Right cardiac atrium (tissue), 5 donors: ENCODE results near the gene CPEB3. TPM values are rescaled to one million over a fixed set of nuclear protein-coding genes. Genes with fewer than 3 reads are reported as not detected.
A peak's percentile ranks its signal among the peaks of the same experiment; 100 is the strongest.
"Not testable (repeated sequence)": the region's sequence is repeated elsewhere in the genome, so short reads cannot be mapped to it uniquely, and the experiment has no call there.

Experiments
- ATAC-seq, 2 donors: fragments of 200-7000 bp; cut with Tn5 transposase; one replicate each; pipeline versions ENCODE4 v1.8.0 to v1.9.1; 2020; ENCODE audit warnings: moderate library complexity in 2 of 2, mild to moderate bottlenecking in 1 of 2
- DNase-seq, 3 donors: peaks; one replicate each; pipeline ENCODE4 v3.0.0-alpha.2; 2020
- H3K27ac ChIP-seq: one replicate; pipeline ENCODE4 v1.5.1; 2013; ENCODE audit warnings: mild to moderate bottlenecking, low read length, control low read depth, moderate library complexity
- H3K27me3 ChIP-seq: one replicate; pipeline ENCODE4 v1.6.1; 2013; ENCODE audit not compliant: control insufficient read depth, insufficient read depth
- H3K4me1 ChIP-seq: one replicate; pipeline ENCODE4 v1.6.1; 2013; ENCODE audit warnings: low read length; ENCODE audit not compliant: control insufficient read depth, insufficient read depth
- H3K4me3 ChIP-seq: one replicate; pipeline ENCODE4 v1.5.1; 2013; ENCODE audit warnings: low read length, control low read depth
- H3K9me3 ChIP-seq: one replicate; pipeline ENCODE4 v1.6.1; 2013; ENCODE audit warnings: low read length; ENCODE audit not compliant: control insufficient read depth
- WGBS: extraction: QIAGEN DNeasy Blood & Tissue Kit; methylation state at CpG from one replicate; pipeline ENCODE4 v1.1.7; 2013; 5-methylcytosine and 5-hydroxymethylcytosine counted together
- intact Hi-C, 4 donors: fragments of 100-400 bp; cut with DNase I; formaldehyde crosslinking; loops; one replicate each; pipeline versions ENCODE4 v1.11.0 to v1.14.0; 2022 to 2023
- polyA plus RNA-seq: library from polyadenylated mRNA; stranded (reverse); fragments of 200-250 nt; gene quantifications from one replicate; pipeline ENCODE4 v1.2.3, GENCODE V29; 2013
- total RNA-seq, 4 donors: library from RNA; stranded (reverse); fragmentation: NEBNext Ultra II Directional; extraction: Animal tissue kit (Norgen Biotek cat#: 25700); gene quantifications; one replicate each; pipeline ENCODE4 v1.2.1, GENCODE V29; 2021
- donor health status: healthy with polysubstance abuse.
- donor health status: DM: no; HTN: yes; CAD: no.
- donor health status: DM: no; HTN: no; CAD: no.
- donor health status: DM: no; HTN: yes; CAD: no; lungs with severe emphysema.
- donor health status: DM: yes; HTN: yes; CAD: no.

CPEB3 gene
- total and polyA plus RNA-seq, 5 donors: 4.6 to 14.3 (median 11.6) TPM

DNA sequence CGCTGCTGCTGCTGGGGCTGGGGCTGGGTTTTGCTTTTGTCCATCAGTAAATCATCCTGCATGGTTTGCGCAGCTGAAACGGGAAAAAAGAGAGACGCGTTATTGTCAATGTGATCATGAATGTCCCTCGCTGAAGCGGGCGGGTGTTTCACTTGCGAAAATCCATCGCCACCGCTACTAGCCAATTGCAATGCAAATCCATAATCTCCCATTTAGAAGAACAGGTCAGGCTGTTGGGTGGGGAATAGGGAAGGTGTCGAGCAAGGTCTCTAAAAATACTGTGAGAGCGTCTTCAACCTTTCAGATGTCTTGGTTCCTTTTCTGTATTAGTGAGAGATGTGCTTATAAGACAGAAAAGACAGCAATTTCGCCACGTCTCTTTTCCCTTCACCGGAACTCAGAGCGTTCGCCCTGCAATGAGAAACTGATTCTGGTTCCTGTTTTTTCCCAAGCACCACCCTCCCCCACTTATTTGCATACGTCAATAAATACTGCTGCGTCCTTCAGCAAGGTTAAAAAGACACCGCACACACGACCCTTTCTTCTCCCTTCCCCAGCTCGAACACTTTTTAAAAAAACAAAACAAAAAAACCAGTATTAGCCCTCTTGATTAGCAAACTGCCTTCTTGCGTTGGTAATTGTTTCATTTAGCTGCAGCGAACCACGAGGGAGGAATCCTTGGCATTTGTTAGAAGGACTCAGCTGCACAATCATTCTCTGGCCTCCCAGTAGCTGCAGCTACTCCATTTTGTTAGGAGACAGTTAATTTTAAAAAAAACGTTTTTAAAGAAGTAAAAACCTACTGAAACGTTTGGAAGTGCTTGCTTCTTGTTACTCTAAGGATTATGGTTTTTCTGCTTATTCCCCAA lies 50.4 kb downstream of the CPEB3 start:
- intact Hi-C loops: loop anchor here in 1 of 4 donors (5.0 kb wide), 1 partner anchor 52 kb away; the partner anchor contains the start of genes CPEB3 and MARCHF5
- WGBS: under 1% methylated on average over 28 of the region's 28 CpGs
- Histone ChIP-seq H3K4me1 (no peaks in the 10 kb centered on the region), H3K9me3 (no peaks in the 10 kb centered on the region), H3K4me3 (peak overlapping the region; percentile 71), H3K27ac (peak overlapping the region; percentile 84), H3K27me3 (no peaks in the 10 kb centered on the region)
- ATAC-seq: peak; percentile 80 to 81
- peak in 2 of 3 donors; percentile 33 to 63 for DNase-seq

DNA sequence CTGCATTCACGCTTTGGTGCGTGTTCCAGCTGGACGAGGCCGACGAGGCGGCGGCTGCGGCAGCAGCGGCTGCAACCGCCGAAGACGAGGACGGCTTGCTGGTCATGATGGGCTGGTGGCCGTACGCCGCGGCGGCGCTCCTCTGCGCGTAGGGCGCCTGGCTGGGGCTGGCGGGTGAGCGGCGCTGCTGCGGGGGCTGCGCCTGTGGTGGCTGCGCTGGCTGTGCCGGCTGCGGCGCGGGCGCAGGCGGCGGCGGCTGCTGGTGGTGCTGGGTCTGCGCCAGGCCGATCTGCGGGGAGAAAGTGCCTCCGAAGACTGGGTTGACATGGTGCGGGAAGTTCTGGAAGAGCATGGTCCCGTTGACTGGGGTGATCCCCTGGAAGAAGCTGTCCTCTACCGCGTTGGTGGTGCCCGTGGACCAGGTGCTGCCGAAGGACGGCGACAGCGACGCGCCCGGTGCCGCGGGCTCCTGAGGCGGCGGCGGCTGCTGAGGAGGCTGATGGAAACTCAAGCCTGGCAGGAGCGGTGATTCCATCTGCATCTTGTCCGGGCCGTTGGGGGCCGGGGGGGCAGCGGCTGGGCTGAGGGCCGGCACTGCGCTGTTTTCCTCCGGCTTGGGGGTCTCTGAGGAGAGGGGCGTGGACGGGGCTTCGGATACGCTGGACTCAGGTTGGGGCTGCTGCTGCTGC lies 51.1 kb downstream of the CPEB3 start:
- DNase-seq: peak; percentile 47 to 83 (median 81)
- Histone ChIP-seq H3K27me3 (no peaks in the 10 kb centered on the region), H3K4me1 (no peaks in the 10 kb centered on the region), H3K4me3 (peak overlapping the region; percentile 71), H3K9me3 (no peaks in the 10 kb centered on the region), H3K27ac (peak overlapping the region; percentile 84)
- peak; percentile 56 to 73 for ATAC-seq
- WGBS: under 1% methylated on average over 69 of the region's 69 CpGs
- intact Hi-C loops: loop anchor here in 2 of 4 donors (2.0 to 10.0 kb wide), 3 partner anchors 51 to 155 kb away; partner anchors contain the start of genes CPEB3 (in 2 of the 2) and MARCHF5 (in 2 of the 2)

DNA sequence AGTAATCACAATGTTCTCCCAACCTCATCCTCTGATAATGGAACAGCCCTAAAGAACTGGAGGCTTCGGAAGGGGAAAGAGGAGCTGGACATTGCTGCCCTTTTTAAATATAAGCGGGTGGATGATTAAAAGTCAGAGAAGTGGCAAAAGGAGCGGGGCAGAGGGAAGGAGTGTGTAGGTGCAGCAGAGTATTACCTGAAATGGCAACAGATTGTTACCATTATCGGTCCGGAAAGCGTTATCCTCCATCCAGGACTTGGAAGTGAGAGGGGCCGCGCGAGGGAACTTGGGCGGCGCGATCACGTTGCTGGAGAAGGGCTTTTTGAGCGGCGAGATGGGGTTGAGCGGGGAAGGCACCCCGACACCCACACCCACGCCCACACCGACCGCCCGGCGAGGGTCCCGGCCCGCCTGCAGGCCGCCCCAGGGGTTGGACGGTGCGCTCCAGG lies 51.7 kb downstream of the CPEB3 start:
- Histone ChIP-seq H3K4me1 (peaks cover 1% of the 10 kb centered on the region), H3K27ac (peak overlapping the region; percentile 84), H3K4me3 (peak overlapping the region; percentile 71), H3K27me3 (no peaks in the 10 kb centered on the region), H3K9me3 (no peaks in the 10 kb centered on the region)
- no peak for DNase-seq
- WGBS: 13% methylated on average over 27 of the region's 27 CpGs
- intact Hi-C loops: loop anchor here in 1 of 4 donors (2.0 to 10.0 kb wide), 2 partner anchors 52 to 154 kb away; partner anchors contain the start of genes CPEB3 and MARCHF5
- ATAC-seq: peak; percentile 6 to 7

DNA sequence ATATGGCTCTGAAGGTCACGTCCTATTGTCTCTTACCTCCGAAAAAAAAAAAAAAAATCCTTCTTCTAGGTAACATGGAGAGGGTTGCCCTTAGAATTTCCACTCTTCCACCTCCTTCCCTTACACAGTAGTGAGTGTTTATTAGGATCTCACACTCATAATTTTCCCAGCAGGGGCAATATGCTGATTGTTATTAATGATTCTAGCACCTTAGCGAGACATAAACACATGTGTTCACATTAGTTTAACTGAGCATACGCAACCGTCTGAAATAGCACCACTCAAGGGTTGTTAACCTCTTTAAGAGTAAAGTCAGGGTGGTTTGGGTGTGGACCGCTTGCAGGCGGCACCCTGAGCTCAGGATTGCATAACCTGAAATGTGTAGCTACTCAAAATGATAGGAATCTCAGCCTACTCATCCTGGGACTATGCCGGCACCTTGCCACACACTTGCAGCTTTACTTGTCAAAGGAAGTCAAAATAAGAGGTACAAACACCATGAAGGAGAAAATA lies 52.2 kb downstream of the CPEB3 start:
- Histone ChIP-seq H3K4me1 (peaks cover 1% of the 10 kb centered on the region), H3K4me3 (peak overlapping the region; percentile 71), H3K27ac (peak overlapping the region; percentile 84), H3K27me3 (no peaks in the 10 kb centered on the region), H3K9me3 (no peaks in the 10 kb centered on the region)
- WGBS: 42% methylated on average over 8 of the region's 8 CpGs
- peak; percentile 20 to 21 for ATAC-seq
- intact Hi-C loops: loop anchor here in 1 of 4 donors (2.0 to 10.0 kb wide), 2 partner anchors 52 to 154 kb away; partner anchors contain the start of genes CPEB3 and MARCHF5
- peak in 2 of 3 donors; percentile 29 to 62 for DNase-seq

DNA sequence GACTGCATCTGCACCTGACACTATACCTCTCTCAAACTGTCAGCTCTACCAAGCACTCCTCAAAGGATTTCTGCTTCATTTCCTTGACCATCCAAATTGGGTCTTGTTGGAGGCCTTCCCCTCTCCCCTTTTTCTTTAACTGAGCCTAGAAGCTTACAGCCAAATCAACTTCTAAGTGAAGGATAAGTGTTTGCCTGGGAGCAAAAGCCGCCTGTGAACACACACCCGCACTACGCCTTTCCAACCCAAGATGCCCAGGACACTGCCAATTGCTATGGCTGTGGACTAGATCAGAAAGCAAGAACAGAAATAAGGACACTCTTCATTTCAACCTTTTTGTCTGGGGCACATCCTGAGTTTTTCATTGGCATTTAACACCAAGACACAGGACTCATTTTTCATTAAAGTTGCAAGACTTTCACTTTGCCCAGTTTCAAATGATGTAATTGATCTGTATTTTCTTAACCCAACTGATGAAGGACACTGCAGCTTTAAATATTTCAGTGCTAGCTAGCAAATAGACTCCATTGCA lies 52.8 kb downstream of the CPEB3 start:
- ATAC-seq (no peak), DNase-seq (no peak)
- WGBS: 73% methylated on average over 3 of the region's 3 CpGs
- Histone ChIP-seq H3K27me3 (no peaks in the 10 kb centered on the region), H3K27ac (peak overlapping the region; percentile 80), H3K4me3 (peak overlapping the region; percentile 71), H3K4me1 (peaks cover 3% of the 10 kb centered on the region), H3K9me3 (no peaks in the 10 kb centered on the region)
- intact Hi-C loops: loop anchor here in 1 of 4 donors (2.0 to 10.0 kb wide), 2 partner anchors 53 to 153 kb away; partner anchors contain the start of genes CPEB3 and MARCHF5

DNA sequence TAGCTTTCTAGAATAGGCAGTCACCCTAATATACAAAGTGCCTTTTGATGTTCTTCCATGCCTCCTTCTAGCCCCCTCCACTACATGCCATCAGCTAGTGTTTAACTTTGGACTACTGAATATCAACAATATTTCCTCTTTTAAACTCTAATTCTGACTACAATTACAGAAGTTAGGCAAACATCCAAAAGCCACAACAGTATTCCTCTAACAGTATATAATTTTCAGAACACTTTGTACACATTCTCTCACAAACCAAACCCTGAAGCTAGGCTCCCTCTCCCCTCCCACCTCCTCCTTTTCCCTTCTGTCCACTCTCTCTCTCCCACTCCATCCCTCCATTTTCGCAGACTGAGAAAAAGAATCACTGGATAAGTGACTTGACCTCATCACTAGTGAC lies 59.7 kb downstream of the CPEB3 start:
- peaks cover 9% of the 10 kb centered on the region for H3K4me1 ChIP-seq
- H3K9me3 ChIP-seq: no peaks in the 10 kb centered on the region
- 79% methylated on average over 1 of the region's 1 CpG for WGBS
- no peak for ATAC-seq
- no peak overlapping the region for H3K27ac ChIP-seq
- no peaks in the 10 kb centered on the region for H3K27me3 ChIP-seq
- intact Hi-C loops: loop anchor here in 1 of 4 donors (10.0 kb wide), 1 partner anchor 146 kb away; no protein-coding TSS in a partner anchor
- no peak for DNase-seq
- no peak overlapping the region for H3K4me3 ChIP-seq

DNA sequence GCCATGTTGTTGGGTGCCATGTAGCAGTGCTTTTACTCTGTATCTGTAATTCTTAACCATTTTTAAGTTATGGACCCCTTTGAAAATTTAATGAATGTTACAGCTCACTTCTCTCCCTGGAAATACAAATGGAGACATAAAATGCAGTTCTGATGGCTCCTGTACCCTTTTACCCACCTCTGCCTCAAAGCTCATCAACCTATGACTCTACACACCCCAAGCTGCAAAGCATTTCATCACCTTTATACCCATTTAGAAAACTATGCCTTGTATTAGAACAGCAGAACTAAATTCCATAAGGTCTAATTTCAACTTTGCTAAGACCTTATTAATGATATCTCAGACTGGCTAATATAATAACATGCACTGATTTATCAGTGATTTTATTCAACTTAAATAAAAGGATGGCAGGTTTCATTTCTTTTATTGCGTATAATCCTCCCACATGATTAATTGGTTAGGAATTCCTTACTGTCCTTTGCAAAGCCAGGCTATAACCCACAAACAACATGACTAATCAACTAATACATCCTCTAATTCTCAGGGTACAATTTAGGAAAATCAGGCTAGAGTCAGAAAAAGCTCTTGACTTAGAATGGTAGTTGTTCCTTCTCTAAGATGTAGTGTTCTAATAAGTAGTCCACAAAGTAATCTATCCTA lies 68.1 kb downstream of the CPEB3 start:
- ATAC-seq (no peak), DNase-seq (no peak)
- Histone ChIP-seq H3K9me3 (no peaks in the 10 kb centered on the region), H3K4me3 (no peak overlapping the region), H3K27me3 (no peaks in the 10 kb centered on the region), H3K27ac (no peak overlapping the region), H3K4me1 (peaks cover 1% of the 10 kb centered on the region)
- intact Hi-C loops: no loop called here
- 85% methylated on average over 1 of the region's 1 CpG for WGBS

DNA sequence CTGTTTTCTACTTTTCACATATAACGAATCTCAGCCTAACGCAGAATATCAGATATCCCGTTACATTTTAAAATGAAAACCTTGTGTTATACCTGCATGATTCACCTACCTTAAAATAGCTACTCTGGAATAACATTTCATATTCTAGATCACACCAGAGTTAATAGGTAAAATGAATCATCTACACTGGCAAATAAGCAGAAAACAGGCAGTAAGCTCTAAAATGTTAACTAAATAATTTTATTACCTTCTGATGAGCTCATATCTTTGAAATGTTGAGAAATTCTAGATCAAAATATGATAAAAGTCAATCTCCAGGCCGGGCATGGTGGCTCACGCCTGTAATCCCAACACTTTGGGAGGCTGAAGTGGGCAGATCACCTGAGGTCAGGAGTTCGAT lies 71.3 kb downstream of the CPEB3 start:
- H3K27ac ChIP-seq: no peak overlapping the region
- no peaks in the 10 kb centered on the region for H3K9me3 ChIP-seq
- WGBS: 94% methylated on average over 6 of the region's 6 CpGs
- no peak for ATAC-seq
- H3K4me3 ChIP-seq: no peak overlapping the region
- no peaks in the 10 kb centered on the region for H3K27me3 ChIP-seq
- peaks cover 1% of the 10 kb centered on the region for H3K4me1 ChIP-seq
- intact Hi-C loops: no loop called here
- no peak for DNase-seq

DNA sequence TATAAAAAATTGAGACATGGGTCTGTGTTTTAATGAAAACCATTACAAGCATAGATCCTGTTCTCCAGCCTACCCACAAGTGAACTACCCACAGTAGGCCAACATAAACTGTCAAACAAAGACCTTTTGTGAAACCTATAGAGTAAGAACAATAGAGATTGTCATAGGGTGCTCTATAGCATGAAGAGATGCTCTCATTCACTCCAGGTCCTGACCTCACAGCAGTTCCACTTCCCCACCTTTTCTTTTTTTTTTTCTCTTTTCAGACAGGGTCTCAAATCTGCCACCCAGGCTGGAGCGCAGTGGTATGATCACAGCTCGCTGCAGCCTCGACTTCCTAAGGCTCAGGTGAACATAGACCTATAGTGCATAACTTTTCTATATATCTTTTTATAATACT lies 72.3 kb downstream of the CPEB3 start:
- no peaks in the 10 kb centered on the region for H3K9me3 ChIP-seq
- intact Hi-C loops: no loop called here
- H3K27me3 ChIP-seq: no peaks in the 10 kb centered on the region
- no peak overlapping the region for H3K27ac ChIP-seq
- peaks cover 1% of the 10 kb centered on the region for H3K4me1 ChIP-seq
- H3K4me3 ChIP-seq: no peak overlapping the region
- 95% methylated on average over 3 of the region's 3 CpGs for WGBS
- DNase-seq: no peak
- ATAC-seq: no peak

DNA sequence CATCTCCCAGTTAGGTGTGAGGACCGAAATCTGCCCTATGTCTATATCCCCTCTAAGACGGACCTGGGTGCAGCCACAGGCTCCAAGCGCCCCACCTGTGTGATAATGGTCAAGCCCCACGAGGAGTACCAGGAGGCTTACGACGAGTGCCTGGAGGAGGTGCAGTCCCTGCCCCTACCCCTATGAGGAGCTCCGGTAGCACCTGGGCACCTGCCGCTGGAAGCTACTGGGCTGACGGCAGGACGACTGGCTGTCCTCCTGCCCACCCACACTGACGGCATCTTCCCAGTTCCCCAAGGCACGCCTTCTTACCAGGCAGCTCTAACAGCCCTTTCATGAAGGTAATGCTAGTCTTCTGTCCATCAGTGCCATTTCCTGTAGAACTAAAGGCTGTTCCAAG lies 74.3 kb downstream of the CPEB3 start:
- WGBS: 93% methylated on average over 12 of the region's 12 CpGs
- intact Hi-C loops, H3K4me3 ChIP-seq, H3K27me3 ChIP-seq, H3K4me1 ChIP-seq, H3K9me3 ChIP-seq, H3K27ac ChIP-seq: not testable (repeated sequence)
- peak in 1 of 3 donors; percentile 53 for DNase-seq
- peak in 1 of 2 donors; percentile 48 for ATAC-seq
